Astrocyte (in vitro differentiated cells and primary cell): ENCODE measurements around the gene PPY.

Experiments used
- CTCF ChIP-seq: IDR thresholded peaks from 2 replicates; pipeline ENCODE4 v1.5.1; 2011; ENCODE audit warnings: low read depth, mild to moderate bottlenecking, inconsistent platforms, low read length, moderate library complexity; ENCODE audit not compliant: insufficient read depth
- EZH2 ChIP-seq: IDR thresholded peaks from 2 replicates; pipeline ENCODE4 v1.6.1; 2012; ENCODE audit warnings: mild to moderate bottlenecking, low read length, inconsistent platforms; ENCODE audit not compliant: insufficient read depth

- TF ChIP-seq CTCF (no peak), EZH2 (no peak)
These were observed 6.9 kb downstream of the PPY start for GRCh38 chr17:43935204-43935925.
